GM19351 (cell line): ENCODE data around the gene CNOT9.

Source experiments
- ATAC-seq: cut with Tn5 transposase; IDR thresholded peaks from one replicate; pipeline ENCODE4 v1.9.1; 2021; ENCODE audit warnings: mild to moderate bottlenecking, moderate library complexity; ENCODE audit not compliant: unreplicated experiment

The CNOT9 gene

GRCh38 chr2:218643751-218644310, 75.2 kb downstream of the CNOT9 start:
- ATAC-seq = no peak

GRCh38 chr2:218644721-218645120, 76.1 kb downstream of the CNOT9 start:
- no peak for ATAC-seq

- no peak for ATAC-seq
These were observed 76.5 kb downstream of the CNOT9 start for GRCh38 chr2:218645126-218645525.
